Stimulated activated CD4-positive, alpha-beta T cell treated with anti-CD3 and anti-CD28 coated beads, Interleukin-4, amount 100 ng/mL, for 1 hour (primary cell): ENCODE measurements around the gene HACD4.
"Not testable (repeated sequence)": the region's sequence is repeated elsewhere in the genome, so short reads cannot be mapped to it uniquely, and the experiment has no call there.

Source experiments
- DNase-seq: peaks from one replicate; pipeline ENCODE4 v3.0.0-alpha.2; 2020

The HACD4 gene

DNA sequence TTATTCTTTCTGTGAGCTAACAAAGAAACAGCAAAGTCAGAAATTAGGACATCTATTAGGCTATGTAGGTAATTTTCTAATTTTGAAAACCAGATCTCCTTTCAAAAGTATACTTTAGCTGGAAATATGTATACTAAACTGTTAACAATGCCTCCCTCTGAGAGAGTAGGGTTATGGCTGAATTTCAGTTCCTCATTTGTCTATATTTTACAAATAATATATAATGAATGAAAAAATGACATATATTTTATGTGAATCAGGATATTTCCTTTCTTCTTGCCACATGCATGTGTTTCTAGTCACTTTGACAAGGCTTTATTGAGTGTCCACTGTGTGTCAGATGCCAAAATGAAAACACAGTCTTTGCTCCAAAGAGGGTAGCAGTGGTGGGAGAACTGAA is 15.4 kb downstream of the HACD4 start:
- no peak for DNase-seq

DNA sequence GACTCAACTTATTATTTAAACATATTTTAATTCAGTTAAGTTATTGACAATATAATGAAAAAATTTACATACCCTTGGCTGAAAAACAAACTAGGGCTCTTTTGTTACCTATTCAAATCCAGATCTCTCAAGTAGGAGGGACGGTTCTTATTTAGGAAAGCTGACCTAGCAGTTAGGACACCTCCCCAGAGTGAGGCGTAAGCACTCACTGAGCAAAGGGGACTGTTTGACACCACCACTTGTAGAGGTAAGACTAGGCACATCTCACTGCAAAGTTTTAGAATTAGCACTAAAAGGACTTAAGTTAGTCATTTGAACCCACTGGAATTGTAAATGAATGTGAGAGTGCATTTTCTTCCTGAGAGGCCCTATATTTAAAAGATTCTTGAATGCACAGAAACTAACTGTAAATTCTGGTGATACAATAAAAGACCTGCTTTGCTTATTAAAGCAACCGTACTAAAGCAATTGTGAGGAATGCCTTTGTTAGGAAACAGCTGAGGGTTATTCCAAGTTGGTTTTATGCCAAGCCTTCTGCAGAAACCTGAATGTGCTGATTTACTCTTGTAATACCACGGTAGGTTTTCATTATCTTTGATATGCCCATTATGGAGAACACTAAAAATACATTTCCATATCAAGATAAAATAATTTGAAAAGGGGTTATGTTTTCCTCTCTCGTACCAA is 16.2 kb downstream of the HACD4 start:
- DNase-seq, result no peak

GRCh38 chr9:21002040-21002439 is 29.4 kb downstream of the HACD4 start:
- no peak for DNase-seq

DNA sequence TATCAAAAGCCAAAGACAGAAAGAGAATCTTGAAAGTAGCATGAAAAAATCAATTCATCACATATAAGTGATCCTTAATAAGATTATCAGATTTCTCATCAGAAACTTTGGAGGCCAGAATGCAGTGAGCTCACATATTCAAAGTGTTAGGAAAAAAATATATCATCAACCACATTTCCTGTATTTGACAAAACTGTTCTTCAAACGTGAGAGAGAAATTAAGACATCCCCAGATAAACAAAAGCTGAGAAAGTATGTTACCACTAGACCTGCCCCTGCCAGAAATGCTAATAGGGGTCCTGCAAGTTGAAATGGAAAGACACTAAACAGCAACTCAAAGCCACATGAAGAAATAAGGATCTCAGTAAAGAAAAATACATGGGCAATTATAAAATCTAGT is 29.9 kb downstream of the HACD4 start:
- no peak for DNase-seq

DNA sequence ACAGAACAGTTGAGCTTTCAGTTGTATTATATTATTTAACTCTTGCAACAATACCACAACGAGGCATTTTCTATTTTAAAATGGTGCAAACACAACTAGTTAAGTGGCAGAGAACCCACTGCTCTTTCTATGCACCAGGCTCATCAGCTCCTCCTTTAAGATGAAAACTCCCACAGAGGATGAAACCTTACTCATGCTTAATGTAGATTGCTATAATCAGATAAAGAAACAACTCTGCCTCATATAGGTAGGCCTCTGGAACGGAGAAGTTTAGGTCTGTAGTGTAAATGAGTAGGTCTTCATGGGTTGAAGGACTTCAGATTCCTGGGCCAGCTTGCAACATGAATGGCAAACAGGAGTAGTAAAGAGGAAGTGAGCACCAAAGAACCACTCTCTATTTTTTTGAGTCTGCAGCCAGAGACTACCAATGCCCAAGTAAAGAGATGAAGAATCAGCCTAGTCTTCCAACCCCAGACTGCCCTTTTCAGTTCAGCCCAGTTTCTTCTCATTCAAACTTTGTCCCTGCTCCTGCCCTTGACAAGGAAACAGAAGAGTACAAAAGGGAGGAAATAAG is 33.9 kb downstream of the HACD4 start:
- no peak for DNase-seq

DNA sequence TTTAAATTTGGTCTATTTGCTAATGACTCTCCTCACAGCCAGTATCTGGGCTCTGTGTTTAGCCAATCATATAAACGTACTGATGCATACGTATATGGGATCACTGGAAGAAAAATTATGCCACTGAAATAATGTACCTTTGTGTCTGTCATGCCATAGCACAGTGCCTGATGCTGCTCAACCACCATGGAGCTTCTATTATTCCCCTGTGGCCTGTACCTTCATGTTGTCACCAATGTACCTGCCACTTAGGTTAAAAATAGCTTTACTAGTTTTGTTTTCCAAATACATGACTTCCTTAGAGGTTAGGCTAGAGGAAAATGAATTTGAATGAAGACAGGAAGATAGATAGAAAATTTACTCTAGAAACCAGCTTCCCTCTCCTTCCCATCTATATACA is 34.6 kb downstream of the HACD4 start:
- no peak for DNase-seq

DNA sequence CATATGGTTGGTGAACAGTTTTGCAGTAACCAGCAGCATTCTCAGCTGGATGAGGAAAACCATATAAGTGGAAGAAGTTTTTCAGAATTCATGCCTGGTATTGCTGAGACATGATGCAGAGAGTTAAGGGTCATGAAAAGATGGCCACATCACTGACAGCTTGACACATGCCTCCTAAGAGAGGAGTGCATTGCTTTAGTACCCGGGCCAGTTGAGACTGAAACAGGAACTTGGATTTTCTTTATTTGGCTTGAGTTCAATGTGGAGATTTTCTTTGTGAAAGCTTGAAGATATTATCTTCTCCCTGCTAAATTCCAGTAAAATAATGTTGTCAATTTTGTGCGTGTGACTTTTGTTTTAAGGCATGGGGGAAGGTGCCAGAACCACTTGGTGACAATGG is 35.8 kb downstream of the HACD4 start:
- DNase-seq, result no peak

- DNase-seq, result no peak
Observed at GRCh38 chr9:20994486-20994885, 37.0 kb downstream of the HACD4 start.

GRCh38 chr9:20990867-20991266 is 40.6 kb downstream of the HACD4 start:
- no peak for DNase-seq

- DNase-seq, result no peak
Observed at GRCh38 chr9:20989923-20990341, 41.5 kb downstream of the HACD4 start.

DNA sequence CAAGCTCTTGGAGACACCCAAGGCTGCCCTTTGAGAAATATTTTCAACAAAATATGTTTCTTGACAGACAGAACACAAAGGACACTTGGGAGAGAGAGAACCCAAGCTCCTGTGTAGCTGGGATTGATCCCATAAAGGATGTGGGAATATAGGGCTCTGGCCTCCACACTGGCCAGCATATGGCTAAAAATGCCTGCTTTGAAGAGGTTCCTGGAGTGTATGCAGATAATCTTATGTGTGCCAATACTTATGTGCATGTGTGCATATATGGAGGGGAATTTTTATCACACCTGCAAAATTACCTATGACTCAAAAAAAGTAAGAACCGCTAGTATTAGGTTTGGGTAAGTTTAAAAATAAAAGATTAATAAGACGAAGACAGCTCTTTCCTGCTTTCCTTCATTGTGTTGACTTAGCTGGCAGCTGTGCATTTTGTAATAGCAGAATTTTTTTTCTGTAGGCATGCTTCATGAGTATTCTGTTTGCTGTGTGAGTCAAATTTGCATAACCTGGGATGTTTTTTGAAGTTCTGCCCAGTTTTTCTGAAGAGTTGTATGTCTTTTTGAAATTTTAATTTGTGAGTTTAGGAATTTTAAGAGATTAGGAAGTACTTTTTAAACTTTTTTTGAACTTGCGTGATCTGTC is 42.6 kb downstream of the HACD4 start:
- no peak for DNase-seq

DNA sequence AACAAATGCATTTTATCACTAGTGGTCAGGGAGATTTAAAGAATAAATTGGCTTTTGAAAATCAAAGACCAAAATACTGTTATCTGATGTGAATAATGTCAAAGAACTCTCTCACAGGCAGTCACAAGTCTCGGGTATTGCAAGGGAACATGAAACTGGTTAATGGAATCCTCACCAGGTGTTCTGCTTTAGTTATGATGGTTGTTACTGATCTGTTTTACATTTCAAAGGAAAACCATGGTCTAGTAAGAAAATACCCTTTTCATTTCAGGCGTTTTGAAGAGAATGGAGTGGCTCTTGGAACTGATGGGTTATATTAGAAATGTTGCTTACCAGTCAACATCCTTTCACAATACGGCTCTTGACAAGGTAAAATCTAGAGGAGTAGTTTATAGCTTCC is 43.4 kb downstream of the HACD4 start:
- DNase-seq, result no peak

DNA sequence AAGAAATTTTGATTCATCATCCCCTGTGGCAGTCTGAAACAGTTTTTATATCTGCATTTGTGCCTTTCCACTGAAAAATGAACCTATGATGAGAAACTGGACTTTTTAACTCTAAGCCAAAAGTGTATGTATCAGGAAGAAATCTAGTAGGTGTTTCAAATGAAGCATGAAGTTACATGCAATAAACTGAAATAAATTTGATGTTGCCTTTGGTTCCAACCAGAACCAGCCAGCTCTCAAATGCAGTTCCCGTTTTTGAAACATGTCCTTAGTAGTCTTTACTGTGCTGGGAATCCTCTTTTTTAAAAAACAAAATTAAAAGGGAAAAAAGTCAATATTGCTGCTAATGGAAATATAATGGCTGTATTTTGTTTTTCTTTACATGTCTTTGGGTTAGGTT is 43.9 kb downstream of the HACD4 start:
- no peak for DNase-seq

DNA sequence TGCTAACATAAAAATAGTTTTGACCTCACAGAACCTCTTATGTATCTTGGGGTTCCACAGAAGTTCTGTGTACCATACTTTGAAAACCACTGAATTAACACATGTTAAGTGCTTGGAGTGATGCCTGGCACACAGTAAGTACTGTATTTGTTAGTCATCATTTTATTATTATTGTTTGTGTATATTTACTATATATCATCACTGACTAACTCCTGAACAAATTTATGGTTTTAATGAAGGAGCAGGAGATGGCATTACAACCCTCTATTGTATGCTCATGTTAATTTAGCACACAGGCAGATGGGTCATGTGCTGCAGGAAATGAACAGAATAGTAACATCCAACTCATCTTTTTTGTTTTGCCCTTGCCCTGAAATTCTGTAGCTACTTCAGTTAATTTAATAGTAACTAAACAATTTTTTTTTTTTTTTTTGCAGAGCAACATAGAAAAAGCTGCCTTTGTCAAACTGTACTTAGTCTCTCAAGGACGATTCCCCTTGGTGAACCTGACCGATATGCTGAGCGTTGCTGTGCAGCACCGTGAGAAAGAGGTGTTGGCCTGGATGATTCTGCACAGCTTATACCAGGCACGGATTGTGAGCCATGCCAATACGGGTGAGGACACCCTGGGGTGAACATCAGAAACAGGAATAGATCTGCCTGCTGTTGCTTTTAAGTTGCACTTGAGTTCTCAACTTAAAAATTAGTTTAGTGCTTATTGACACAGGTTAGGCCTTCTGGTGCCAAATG is 45.4 kb downstream of the HACD4 start:
- no peak for DNase-seq

DNA sequence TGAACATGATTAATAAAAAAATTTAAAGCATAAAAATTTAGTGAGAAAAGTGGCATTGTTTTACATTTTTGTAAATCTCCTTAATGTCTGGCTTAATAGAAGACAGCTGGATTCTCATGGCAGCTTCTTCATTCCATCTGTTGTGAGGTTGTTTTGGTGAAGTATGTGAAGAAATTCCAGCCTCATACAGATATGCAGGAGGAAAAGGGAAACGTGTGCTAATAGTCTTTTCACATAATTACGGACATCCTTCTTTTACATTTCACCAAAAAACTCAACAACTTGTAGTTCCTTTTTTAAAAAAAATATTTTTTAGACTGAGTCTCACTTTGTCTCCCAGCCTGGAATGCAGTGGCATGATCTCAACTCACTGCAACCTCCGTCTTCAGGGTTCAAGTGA is 46.9 kb downstream of the HACD4 start:
- no peak for DNase-seq

- DNase-seq, result no peak
Observed at GRCh38 chr9:20981486-20981885, 50.0 kb downstream of the HACD4 start.

- DNase-seq, result no peak
Observed at GRCh38 chr9:20980832-20981455, 50.5 kb downstream of the HACD4 start.

- DNase-seq, result no peak
Observed at GRCh38 chr9:20978249-20978648, 53.2 kb downstream of the HACD4 start.

DNA sequence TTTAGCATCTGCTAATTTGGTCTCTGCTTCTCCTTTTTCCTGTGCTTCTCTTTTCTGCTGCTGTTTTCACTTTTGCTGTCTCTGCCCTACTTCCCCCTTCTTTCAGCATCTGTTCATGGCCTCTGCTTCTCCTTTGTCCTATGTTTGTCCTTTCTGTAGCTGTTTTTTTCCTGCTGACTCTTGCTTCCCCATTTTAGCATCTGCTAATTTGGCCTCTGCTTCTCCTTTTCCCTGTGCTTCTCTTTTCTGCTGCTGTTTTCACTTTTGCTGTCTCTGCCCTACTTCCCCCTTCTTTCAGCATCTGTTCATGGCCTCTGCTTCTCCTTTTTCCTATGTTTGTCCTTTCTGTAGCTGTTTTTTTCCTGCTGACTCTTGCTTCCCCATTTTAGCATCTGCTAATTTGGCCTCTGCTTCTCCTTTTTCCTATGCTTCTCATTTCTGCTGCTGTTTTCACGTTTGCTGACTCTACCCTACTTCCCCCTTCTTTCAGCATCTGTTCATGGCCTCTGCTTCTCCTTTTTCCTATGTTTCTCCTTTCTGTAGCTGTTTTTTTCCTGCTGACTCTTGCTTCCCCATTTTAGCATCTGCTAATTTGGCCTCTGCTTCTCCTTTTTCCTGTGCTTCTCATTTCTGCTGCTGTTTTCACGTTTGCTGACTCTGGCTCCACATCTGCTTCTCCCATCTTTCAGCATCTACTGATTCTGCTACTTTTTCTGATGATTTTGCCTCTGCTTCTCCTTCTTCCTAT is 57.1 kb downstream of the HACD4 start:
- DNase-seq, result not testable (repeated sequence)

DNA sequence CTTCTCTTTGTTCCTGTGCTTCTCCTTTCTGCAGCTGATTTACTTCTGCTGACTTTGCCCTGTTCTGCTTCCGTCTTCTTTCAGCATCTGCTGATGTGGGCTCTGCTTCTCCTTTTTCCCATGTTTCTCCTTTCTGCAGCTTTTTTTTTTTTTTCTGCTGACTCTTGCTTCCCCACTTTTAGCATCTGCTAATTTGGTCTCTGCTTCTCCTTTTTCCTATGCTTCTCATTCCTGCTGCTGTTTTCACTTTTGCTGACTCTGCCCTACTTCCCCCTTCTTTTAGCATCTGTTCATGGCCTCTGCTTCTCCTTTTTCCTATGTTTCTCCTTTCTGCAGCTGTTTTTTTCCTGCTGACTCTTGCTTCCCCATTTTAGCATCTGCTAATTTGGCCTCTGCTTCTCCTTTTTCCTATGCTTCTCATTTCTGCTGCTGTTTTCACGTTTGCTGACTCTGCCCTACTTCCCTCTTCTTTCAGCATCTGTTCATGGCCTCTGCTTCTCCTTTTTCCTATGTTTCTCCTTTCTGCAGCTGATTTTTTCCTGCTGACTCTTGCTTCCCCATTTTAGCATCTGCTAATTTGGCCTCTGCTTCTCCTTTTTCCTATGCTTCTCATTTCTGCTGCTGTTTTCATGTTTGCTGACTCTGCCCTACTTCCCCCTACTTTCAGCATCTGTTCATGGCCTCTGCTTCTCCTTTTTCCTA is 58.0 kb downstream of the HACD4 start:
- DNase-seq, result not testable (repeated sequence)

GRCh38 chr9:20972684-20973083 is 58.8 kb downstream of the HACD4 start:
- no peak for DNase-seq
